AG04450 (cell line): ENCODE data around the gene CCDC47. TPM values are rescaled to one million over a fixed set of nuclear protein-coding genes. Genes with fewer than 3 reads are reported as not detected.

ENCODE experiments used
- CTCF ChIA-PET: fragments of 300-600, 350-600 bp; formaldehyde crosslinking; extraction: SDS; loops from one replicate; lab custom pipeline; 2022; ENCODE audit warnings: antibody characterized with exemption, inconsistent platforms; lab: Charles Lee
- POLR2A ChIA-PET: fragments of 350-600 bp; formaldehyde crosslinking; extraction: SDS; loops from one replicate; lab custom pipeline; 2021; ENCODE audit warnings: antibody characterized with exemption, inconsistent platforms; lab: Yijun Ruan, JAX
- DNase-seq: peaks from one replicate; pipeline ENCODE4 v3.0.0-alpha.2; 2011; ENCODE audit warnings: low read depth, low spot score
- H3K27ac ChIP-seq: one replicate; pipeline ENCODE4 v1.5.1; 2012; ENCODE audit warnings: low read depth, low read length, control low read depth
- H3K27me3 ChIP-seq: one replicate; pipeline ENCODE4 v1.6.0; 2012; ENCODE audit warnings: low read length; ENCODE audit not compliant: control insufficient read depth, insufficient read depth
- H3K4me3 ChIP-seq: 2 replicates; pipeline ENCODE4 v1.5.1; 2011; ENCODE audit warnings: mild to moderate bottlenecking, low read depth, low read length, control low read depth
- H3K9me3 ChIP-seq: 2 replicates; pipeline ENCODE4 v1.5.1; 2012; ENCODE audit warnings: low read length; ENCODE audit not compliant: control insufficient read depth, insufficient read depth
- polyA plus RNA-seq: library from polyadenylated mRNA; depleted of rRNA; stranded (reverse); fragments of >200 nt; gene quantifications from 2 replicates; pipeline ENCODE4 v1.2.3, GENCODE V29; 2011
- TF ChIP-seq, protein P1 (sequence below): IDR thresholded peaks from 2 replicates; pipeline ENCODE4 v1.5.1; 2011; ENCODE audit warnings: low read depth, low read length, control low read depth, inconsistent platforms

The CCDC47 gene
- polyA plus RNA-seq, 1 experiment: 68.9 TPM

DNA sequence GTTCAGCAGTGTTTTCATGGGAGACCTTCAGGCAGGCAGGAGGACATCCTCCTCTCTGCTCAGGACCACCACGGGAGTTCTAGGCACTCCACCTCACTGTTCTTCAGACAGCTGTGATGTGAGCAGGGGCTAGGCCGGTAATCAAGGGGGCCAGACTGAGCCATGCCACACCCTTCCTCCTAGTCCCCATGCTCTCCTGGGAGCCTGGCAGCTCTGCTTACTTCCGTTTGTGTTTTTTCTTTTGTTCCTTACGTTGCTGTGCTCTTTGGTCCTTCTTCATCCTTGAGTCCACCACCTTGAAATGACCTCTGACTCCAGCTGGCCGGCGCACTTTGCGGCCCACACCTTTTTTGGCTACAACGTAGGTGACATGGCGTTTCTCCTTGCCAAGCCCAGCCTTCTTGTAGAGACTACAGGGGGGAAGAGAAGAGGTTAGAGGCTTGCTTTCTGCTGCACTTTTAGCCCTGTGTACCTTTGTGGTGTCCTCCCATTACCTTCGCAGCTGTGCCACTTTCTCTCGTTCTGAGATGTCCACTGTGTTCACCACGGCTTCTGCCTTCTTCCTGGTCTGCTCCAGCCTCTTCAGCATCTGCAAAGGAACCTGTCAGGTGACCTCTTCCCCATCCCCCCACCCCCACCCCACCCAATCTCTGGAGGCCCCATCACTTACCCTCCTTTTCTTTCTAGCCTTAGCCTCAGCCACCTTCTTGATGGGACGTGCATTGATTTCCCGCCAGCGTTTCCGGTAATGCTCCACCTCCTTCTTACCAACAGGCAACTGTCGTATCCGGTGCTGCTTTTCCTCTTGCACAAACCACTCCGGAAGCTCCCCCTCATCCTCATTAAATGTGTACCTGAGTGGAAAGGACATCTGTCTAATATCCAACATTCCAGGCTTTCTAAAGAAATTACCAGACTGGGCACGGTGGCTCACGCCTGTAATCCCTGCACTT is 46.5 kb upstream of the CCDC47 start:
- ChIA-PET CTCF (no interaction called here), POLR2A (interaction anchor here (1.0 kb wide), 1 partner anchor 47 kb away, joined by 3 read pairs; the partner anchor contains the start of gene CCDC47)
- Histone ChIP-seq H3K9me3 (no peaks in the 10 kb centered on the region), H3K27ac (no peak overlapping the region), H3K27me3 (no peaks in the 10 kb centered on the region), H3K4me3 (no peak overlapping the region)
- TF ChIP-seq, protein P1, sequence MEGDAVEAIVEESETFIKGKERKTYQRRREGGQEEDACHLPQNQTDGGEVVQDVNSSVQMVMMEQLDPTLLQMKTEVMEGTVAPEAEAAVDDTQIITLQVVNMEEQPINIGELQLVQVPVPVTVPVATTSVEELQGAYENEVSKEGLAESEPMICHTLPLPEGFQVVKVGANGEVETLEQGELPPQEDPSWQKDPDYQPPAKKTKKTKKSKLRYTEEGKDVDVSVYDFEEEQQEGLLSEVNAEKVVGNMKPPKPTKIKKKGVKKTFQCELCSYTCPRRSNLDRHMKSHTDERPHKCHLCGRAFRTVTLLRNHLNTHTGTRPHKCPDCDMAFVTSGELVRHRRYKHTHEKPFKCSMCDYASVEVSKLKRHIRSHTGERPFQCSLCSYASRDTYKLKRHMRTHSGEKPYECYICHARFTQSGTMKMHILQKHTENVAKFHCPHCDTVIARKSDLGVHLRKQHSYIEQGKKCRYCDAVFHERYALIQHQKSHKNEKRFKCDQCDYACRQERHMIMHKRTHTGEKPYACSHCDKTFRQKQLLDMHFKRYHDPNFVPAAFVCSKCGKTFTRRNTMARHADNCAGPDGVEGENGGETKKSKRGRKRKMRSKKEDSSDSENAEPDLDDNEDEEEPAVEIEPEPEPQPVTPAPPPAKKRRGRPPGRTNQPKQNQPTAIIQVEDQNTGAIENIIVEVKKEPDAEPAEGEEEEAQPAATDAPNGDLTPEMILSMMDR: no peak
- DNase-seq: no peak

DNA sequence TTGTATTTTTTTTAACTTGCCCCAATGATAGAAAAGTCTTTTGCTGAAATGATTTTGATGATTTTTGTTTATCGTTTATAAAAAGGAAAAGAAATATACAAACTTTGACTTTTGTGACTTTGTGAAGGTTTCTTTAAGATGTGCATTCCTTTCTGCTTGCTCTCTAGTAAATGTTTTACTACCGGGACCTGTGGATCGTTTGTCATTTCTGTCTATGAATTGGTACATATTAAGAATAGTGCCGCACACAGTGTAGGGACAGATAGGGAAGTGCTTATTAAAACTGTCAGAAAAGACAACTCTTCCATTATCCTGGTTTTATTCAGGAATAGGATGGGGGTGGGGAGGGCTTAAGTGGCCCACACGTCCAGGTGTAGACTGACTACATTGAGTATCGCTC is 45.7 kb upstream of the CCDC47 start:
- no peak for DNase-seq
- Histone ChIP-seq H3K27ac (no peak overlapping the region), H3K9me3 (no peaks in the 10 kb centered on the region), H3K27me3 (no peaks in the 10 kb centered on the region), H3K4me3 (no peak overlapping the region)
- POLR2A ChIA-PET: interaction anchor here (1.0 kb wide), 1 partner anchor 46 kb away, joined by 3 read pairs; the partner anchor contains the start of gene CCDC47
- CTCF ChIA-PET: no interaction called here
- TF ChIP-seq, protein P1: no peak

DNA sequence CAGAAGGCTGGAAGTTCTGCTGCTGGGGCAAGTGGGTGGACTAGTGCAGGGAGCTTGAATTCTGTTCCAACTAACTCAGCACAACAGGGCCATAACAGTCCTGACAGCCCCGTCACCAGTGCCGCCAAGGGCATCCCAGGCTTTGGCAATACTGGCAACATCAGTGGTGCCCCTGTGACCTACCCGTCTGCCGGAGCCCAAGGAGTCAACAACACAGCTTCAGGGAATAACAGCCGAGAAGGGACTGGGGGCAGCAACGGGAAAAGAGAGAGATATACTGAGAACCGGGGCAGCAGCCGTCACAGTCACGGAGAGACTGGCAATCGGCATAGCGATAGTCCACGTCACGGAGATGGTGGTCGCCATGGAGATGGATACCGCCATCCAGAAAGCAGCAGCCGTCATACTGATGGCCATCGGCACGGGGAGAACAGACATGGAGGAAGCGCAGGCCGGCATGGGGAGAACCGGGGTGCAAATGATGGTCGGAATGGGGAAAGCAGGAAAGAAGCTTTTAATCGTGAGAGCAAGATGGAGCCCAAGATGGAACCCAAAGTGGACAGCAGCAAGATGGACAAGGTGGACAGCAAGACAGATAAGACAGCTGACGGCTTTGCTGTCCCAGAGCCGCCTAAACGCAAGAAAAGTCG is 44.5 kb upstream of the CCDC47 start:
- TF ChIP-seq, protein P1: no peak
- DNase-seq: no peak
- H3K9me3 ChIP-seq: no peaks in the 10 kb centered on the region
- H3K27me3 ChIP-seq: no peaks in the 10 kb centered on the region
- ChIA-PET CTCF (interaction anchor here (1.2 kb wide), 1 partner anchor 16 kb away, joined by 3 read pairs; no protein-coding TSS in a partner anchor), POLR2A (interaction anchor here (0.8 to 0.9 kb wide), 2 partner anchors 9 to 14 kb away, joined by 3 read pairs; partner anchors contain the start of gene PSMC5)
- H3K27ac ChIP-seq: peak overlapping the region; percentile 24
- no peak overlapping the region for H3K4me3 ChIP-seq

DNA sequence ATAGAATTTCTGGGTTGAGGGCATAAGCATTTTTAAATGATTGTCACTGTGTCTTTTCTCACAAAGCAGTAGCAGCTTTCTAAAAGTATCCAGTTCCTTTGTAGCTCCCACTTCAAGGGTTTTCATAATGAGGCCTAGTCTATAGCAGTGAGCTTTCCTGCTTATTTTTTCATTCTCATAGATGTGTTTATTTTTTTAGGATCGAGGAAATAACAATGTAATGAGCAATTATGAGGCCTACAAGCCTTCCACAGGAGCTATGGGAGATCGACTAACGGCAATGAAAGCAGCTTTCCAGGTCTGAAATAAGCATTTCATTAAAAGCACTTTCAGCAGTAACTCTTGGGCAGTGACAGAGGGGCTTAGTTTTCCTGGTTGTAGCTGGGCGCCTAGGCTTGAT is 43.3 kb upstream of the CCDC47 start:
- no peaks in the 10 kb centered on the region for H3K9me3 ChIP-seq
- peak overlapping the region; percentile 55 for H3K27ac ChIP-seq
- H3K4me3 ChIP-seq: no peak overlapping the region
- no peaks in the 10 kb centered on the region for H3K27me3 ChIP-seq
- POLR2A ChIA-PET: interaction anchor here (0.6 to 1.3 kb wide), 5 partner anchors 9 to 73 kb away, joined by 3 to 9 read pairs (median 4); partner anchors contain the start of genes CCDC47, DDX42 and PSMC5
- CTCF ChIA-PET: interaction anchor here (1.0 kb wide), 1 partner anchor 11 kb away, joined by 3 read pairs; no protein-coding TSS in a partner anchor
- peak; percentile 23 for DNase-seq
- TF ChIP-seq, protein P1: no peak
